ENCODE results near the gene NEDD9.

The NEDD9 gene

DNA sequence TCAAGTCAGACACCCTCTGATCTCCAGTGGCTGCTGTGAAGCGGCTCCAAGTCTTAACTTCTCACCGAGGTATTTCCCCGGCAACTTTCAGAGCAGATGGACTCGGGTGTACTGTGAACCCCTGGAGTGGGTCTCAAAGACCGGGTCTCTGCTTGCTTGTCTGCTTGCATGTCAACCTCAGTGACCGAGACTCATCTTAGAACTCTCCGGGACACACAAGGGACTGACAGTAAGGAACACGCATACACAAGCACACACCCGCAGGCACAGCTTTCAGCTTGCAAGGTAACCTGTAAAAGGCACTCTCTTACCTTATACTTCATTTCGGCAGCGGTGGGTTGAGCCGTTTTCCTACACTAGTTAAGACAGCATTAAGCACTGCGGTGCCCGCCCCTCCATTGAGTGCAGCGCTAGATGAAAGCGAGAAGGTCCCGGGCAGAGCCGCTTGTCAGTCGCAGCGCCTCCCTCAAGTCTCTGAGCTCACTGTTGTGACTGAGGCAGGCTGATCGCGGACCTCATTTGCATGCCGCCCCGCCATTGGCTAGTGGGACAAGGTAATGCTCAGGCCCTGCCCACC lies at the start of gene NEDD9:
Gene NEDD9, minus strand, starts transcription at position 476 of the 577 bp plus-strand sequence. Its CDS starts 153 bp downstream, at position 323.
- no peaks in the 10 kb centered on the region for H3K27me3 Mint-ChIP-seq
- DNase-seq (ENCODE audit: low spot score in 2 of 2) = peak; percentile 73 to 84
- no peaks in the 10 kb centered on the region for H3K9me3 Mint-ChIP-seq
- peak; percentile 97 for ATAC-seq (ENCODE audit: low read depth)
- H3K27ac Mint-ChIP-seq = peak within 1 kb of the TSS; percentile 91
- H3K4me3 Mint-ChIP-seq = peak within 1 kb of the TSS; percentile 93
- H3K36me3 Mint-ChIP-seq = peaks cover 11% of the 10 kb centered on the region
- H3K4me1 Mint-ChIP-seq = peaks cover 39% of the 10 kb centered on the region

DNA sequence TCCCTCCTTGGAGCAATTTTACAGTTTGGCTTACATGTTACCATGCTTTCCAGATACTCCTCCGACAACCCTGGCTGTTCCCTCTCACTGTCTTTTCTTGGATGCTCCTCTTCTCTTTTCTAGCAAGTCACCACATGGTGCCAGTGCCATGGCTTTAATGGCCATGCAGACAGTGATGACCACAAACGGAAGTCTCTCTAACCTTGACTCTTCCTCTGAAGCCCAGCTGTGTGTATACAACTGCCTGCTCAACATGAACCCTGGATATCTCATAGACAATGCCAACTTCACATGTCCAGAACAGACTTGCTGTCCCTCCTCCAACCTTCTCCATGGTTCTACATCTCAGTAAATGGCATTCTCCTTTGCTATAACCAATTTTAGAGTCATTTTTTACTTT lies 49.8 kb upstream of the NEDD9 start:
- ATAC-seq (ENCODE audit: low read depth) (no peak), DNase-seq (ENCODE audit: low spot score in 2 of 2) (no peak)
- Mint-ChIP-seq H3K27me3 (no peaks in the 10 kb centered on the region), H3K9me3 (no peaks in the 10 kb centered on the region), H3K27ac (no peak overlapping the region), H3K4me1 (peaks cover 20% of the 10 kb centered on the region), H3K4me3 (no peak overlapping the region), H3K36me3 (peaks cover 12% of the 10 kb centered on the region)

- H3K27me3 Mint-ChIP-seq = no peaks in the 10 kb centered on the region
- peak overlapping the region; percentile 41 for H3K27ac Mint-ChIP-seq
Measured at GRCh38 chr6:11280394-11280793, 47.9 kb upstream of the NEDD9 start.

DNA sequence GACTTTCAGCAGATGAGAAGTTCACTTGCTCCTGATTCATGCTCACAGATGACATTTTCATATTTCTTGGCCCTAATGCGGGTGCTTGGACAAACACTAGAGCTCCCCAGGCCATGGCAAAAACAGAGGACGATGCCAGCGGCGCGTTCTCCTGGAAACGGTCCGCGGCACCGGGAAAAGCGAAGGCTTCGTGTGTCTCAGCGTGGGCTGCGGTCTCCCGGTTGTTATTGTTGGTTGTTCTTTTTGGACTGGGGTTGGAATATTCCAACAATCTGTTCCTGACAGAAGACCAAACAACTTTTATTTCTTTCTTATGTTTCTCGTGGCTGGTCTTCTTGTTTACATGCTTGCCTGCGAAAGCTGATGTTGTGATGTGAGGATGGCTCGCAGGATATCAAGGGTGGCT lies 46.8 kb upstream of the NEDD9 start:
- Mint-ChIP-seq H3K9me3 (no peaks in the 10 kb centered on the region), H3K4me3 (no peak overlapping the region), H3K36me3 (peaks cover 14% of the 10 kb centered on the region), H3K4me1 (peaks cover 40% of the 10 kb centered on the region), H3K27me3 (no peaks in the 10 kb centered on the region), H3K27ac (peak overlapping the region; percentile 93)
- DNase-seq (ENCODE audit: low spot score in 2 of 2) = no peak
- ATAC-seq (ENCODE audit: low read depth) = no peak

More at GRCh38 chr6:11280394-11280793, 47.9 kb upstream of the NEDD9 start:
- H3K36me3 Mint-ChIP-seq = peaks cover 9% of the 10 kb centered on the region
- H3K4me3 Mint-ChIP-seq = no peak overlapping the region
- peaks cover 33% of the 10 kb centered on the region for H3K4me1 Mint-ChIP-seq
- H3K9me3 Mint-ChIP-seq = no peaks in the 10 kb centered on the region
- no peak for ATAC-seq (ENCODE audit: low read depth)
- no peak for DNase-seq (ENCODE audit: low spot score in 2 of 2)

- Mint-ChIP-seq H3K4me1 (peaks cover 40% of the 10 kb centered on the region), H3K27ac (peak overlapping the region; percentile 93), H3K36me3 (peaks cover 18% of the 10 kb centered on the region), H3K9me3 (no peaks in the 10 kb centered on the region), H3K27me3 (no peaks in the 10 kb centered on the region), H3K4me3 (peak overlapping the region; percentile 53)
- ATAC-seq (ENCODE audit: low read depth) (no peak), DNase-seq (ENCODE audit: low spot score in 2 of 2) (no peak)
Measured at GRCh38 chr6:11278207-11278559, 45.7 kb upstream of the NEDD9 start.

DNA sequence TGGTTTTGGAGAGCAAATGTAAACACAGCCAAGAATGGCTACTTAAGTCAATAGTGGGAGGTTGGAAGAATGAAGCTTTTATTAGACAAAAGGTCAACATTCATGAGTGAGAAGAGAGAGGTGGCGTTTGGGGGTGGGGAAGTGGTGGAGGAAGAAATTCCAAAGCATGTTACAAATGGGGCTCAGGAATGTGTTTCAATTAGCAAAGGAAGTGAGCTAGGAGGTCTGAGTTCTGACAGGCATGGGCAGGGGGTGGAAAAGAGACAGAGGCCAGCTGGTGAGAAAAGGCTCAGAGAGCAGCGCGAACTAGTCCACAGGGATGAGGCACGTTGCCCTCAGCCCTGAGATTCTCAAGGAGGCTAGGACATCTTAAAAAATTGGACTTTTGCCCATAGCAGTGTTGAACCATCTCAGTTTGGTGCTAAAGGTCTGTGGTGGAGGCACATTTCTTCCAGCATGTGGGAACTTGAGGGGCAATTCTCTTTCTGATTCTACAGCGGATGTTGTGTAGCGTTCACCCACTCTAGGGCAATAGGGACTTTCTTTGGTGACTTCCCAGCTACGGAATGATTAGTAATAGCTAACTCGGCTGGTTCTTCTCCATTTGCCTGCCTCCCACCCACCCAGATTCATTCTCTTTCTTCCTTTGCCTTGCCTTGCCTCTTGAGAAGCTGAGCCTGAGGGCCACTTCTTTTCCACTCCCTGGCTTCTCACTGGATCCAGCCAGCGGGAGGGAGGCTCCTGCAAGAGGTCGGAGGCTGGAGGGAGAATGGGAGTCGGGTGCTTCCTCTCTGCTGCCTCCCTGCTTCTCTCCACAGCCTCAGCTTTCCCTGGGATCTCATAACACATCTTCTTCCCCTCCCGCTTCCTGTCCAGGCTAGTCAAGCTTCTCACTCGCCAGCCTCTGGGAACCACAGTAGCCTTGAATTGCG lies 45.1 kb upstream of the NEDD9 start:
- Mint-ChIP-seq H3K27ac (peak overlapping the region; percentile 93), H3K9me3 (no peaks in the 10 kb centered on the region), H3K36me3 (peaks cover 22% of the 10 kb centered on the region), H3K4me3 (peak overlapping the region; percentile 53), H3K4me1 (peaks cover 40% of the 10 kb centered on the region), H3K27me3 (no peaks in the 10 kb centered on the region)
- DNase-seq (ENCODE audit: low spot score in 2 of 2) (peak in 1 of 2 donors; percentile 23), ATAC-seq (ENCODE audit: low read depth) (peak; percentile 83)

- Mint-ChIP-seq H3K9me3 (no peaks in the 10 kb centered on the region), H3K36me3 (peaks cover 28% of the 10 kb centered on the region)
Measured at GRCh38 chr6:11276911-11277274, 44.4 kb upstream of the NEDD9 start.

GRCh38 chr6:11276228-11276627 lies 43.8 kb upstream of the NEDD9 start:
- no peaks in the 10 kb centered on the region for H3K27me3 Mint-ChIP-seq
- no peak for DNase-seq (ENCODE audit: low spot score in 2 of 2)
- no peak for ATAC-seq (ENCODE audit: low read depth)
- H3K4me1 Mint-ChIP-seq = peaks cover 40% of the 10 kb centered on the region
- no peak overlapping the region for H3K4me3 Mint-ChIP-seq
- H3K27ac Mint-ChIP-seq = peak overlapping the region; percentile 93
- no peaks in the 10 kb centered on the region for H3K9me3 Mint-ChIP-seq
- H3K36me3 Mint-ChIP-seq = peaks cover 27% of the 10 kb centered on the region

More at GRCh38 chr6:11276911-11277274, 44.4 kb upstream of the NEDD9 start:
- Mint-ChIP-seq H3K4me3 (no peak overlapping the region), H3K4me1 (peaks cover 40% of the 10 kb centered on the region), H3K27me3 (no peaks in the 10 kb centered on the region), H3K27ac (peak overlapping the region; percentile 93)
- ATAC-seq (ENCODE audit: low read depth) (no peak), DNase-seq (ENCODE audit: low spot score in 2 of 2) (no peak)

GRCh38 chr6:11275598-11275997 lies 43.1 kb upstream of the NEDD9 start:
- Mint-ChIP-seq H3K27ac (peak overlapping the region; percentile 93), H3K4me3 (peak overlapping the region; percentile 16), H3K4me1 (peaks cover 41% of the 10 kb centered on the region), H3K9me3 (no peaks in the 10 kb centered on the region), H3K36me3 (peaks cover 24% of the 10 kb centered on the region), H3K27me3 (no peaks in the 10 kb centered on the region)
- ATAC-seq (ENCODE audit: low read depth) = peak; percentile 77
- peak in 1 of 2 donors; percentile 15 for DNase-seq (ENCODE audit: low spot score in 2 of 2)

DNA sequence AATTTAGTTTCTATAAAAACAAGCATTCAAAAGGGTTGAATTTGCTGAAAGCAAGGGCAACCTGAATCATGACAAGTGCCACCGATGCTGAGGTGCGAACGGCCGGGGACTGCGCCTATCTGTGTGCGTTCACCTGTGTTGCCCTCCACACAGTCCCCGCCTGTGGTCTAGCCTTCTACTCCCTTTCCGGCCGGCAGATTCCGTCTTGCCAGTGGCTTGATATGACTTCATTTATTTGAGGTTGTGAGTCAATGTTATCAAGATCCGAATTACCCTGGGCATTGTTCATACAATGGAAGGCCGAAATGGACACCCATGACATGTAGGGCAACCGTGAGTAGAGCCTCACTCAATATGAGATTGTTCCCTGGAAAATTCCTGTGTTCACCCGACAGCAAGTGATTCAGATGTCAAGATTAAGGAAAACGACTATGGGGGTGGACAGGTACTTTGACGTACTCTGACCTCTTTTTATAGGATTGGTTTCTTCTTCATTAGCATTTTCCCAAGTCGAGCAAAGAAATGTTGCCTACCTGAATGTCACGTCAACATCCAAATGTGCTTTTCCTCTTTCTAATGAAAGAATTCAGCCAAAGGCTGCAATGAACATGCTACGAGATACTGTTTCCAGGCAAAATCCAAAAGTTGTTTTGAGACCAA lies 41.1 kb upstream of the NEDD9 start:
- Mint-ChIP-seq H3K9me3 (no peaks in the 10 kb centered on the region), H3K27ac (no peak overlapping the region), H3K4me1 (peaks cover 41% of the 10 kb centered on the region)

DNA sequence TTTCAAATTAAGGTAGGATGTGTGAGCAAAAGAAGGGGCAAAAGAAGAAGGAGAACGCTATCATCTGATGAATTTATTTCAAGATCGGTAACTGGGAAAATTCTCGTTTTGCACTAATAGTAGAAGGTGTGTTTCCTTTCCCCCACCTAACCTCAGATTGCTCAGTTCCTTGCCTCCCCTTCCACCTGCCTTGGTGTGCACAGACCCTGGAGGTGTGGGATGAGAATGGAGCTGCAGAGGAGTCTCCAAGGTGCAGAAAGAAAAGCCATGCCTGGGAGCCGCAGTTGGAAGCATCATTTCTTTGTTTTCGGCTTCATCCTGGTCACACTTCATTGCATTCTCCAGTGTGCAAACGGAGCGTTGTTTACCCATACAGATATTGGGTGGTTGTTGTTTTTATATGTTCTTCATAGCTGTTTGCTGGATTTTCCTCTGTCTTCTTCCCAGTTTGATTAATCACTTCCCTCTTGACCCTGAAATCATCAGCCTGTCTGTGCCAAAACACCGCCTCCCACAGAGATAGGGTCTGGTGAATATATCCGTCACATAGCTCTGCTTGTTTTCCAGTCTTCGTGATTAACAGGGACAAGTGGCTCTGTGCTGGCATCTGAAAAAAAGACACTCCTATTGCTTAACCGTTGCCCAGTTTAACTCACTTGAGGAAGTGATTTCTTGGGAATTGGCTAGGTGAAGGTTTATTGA lies 40.2 kb upstream of the NEDD9 start:
- no peaks in the 10 kb centered on the region for H3K9me3 Mint-ChIP-seq
- no peak for ATAC-seq (ENCODE audit: low read depth)
- no peak overlapping the region for H3K4me3 Mint-ChIP-seq
- H3K27ac Mint-ChIP-seq = no peak overlapping the region
- peaks cover 32% of the 10 kb centered on the region for H3K4me1 Mint-ChIP-seq
- no peak for DNase-seq (ENCODE audit: low spot score in 2 of 2)
- H3K27me3 Mint-ChIP-seq = no peaks in the 10 kb centered on the region
- peaks cover 21% of the 10 kb centered on the region for H3K36me3 Mint-ChIP-seq

More for the DNA sequence above, 41.1 kb upstream of the NEDD9 start:
- no peak for DNase-seq (ENCODE audit: low spot score in 2 of 2)
- Mint-ChIP-seq H3K27me3 (no peaks in the 10 kb centered on the region), H3K4me3 (no peak overlapping the region), H3K36me3 (peaks cover 21% of the 10 kb centered on the region)
- ATAC-seq (ENCODE audit: low read depth) = no peak

DNA sequence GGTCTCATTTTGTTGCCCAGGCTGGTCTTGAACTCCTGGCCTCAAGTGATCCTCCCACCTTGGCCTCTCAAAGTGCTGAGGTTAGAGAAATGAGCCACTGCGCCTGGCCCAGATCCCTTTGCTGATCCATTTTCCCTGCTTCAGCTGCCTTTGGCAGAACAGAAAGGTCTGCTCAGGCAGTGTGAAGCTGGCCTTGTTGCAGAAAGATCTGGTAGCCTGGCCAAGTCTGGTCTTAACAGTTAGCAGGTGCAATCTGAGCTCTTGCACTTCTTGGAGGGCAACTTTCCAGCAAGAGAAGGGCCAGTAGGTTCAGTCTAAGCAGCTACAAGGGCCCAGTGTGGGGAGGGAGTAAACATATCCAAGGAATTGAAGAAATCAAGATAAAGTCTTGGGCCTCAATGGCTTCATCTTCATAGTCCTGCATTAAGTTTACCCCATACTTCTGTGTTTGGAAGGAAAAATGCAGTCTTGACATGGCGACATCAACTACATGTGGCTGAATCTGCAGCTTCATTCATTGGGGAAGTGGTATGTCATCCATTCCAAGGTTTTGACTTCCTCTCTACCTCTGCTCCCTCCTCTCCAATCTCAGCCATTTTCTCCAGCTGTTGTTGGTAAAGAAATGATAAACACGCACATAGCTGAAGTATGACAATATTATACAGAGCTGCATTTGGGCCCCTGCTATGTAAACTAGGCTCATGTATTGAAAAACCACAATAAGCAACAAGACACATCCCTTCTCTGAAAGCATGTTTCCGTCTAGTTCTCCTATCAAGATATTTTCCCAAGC lies 39.0 kb upstream of the NEDD9 start:
- no peak for ATAC-seq (ENCODE audit: low read depth)

More for the DNA sequence above, 39.0 kb upstream of the NEDD9 start:
- H3K9me3 Mint-ChIP-seq = no peaks in the 10 kb centered on the region
- H3K4me1 Mint-ChIP-seq = peaks cover 22% of the 10 kb centered on the region
- peaks cover 21% of the 10 kb centered on the region for H3K36me3 Mint-ChIP-seq
- H3K4me3 Mint-ChIP-seq = no peak overlapping the region
- no peak for DNase-seq (ENCODE audit: low spot score in 2 of 2)
- no peaks in the 10 kb centered on the region for H3K27me3 Mint-ChIP-seq
- H3K27ac Mint-ChIP-seq = no peak overlapping the region
